GM12878 (cell line): ENCODE results near the gene FAM83D. TPM values are rescaled to one million over a fixed set of nuclear protein-coding genes. Genes with fewer than 3 reads are reported as not detected.
A peak's percentile ranks its signal among the peaks of the same experiment; 100 is the strongest.

Experiments
- ASH2L ChIP-seq: fragments of 300-600, 200-600 bp; sonication (generic); IDR thresholded peaks from 2 replicates; pipeline ENCODE4 v1.6.1; 2017; ENCODE audit warnings: low read depth, mild to moderate bottlenecking, borderline replicate concordance
- BCL11A ChIP-seq: IDR thresholded peaks from 2 replicates; pipeline ENCODE4 v1.6.1; 2011; ENCODE audit warnings: low read depth, low read length
- CBFB ChIP-seq: IDR thresholded peaks from 2 replicates; pipeline ENCODE4 v1.6.1; 2016; ENCODE audit warnings: antibody characterized with exemption, low read depth
- CHD4 ChIP-seq: fragments of 200-600 bp; sonication (generic); IDR thresholded peaks from 2 replicates; pipeline ENCODE4 v1.6.1; 2016; ENCODE audit warnings: mild to moderate bottlenecking
- CTCF ChIP-seq, 3 experiments: IDR thresholded peaks in 2 of 3; conservative IDR thresholded peaks in 1 of 3; 2 replicates each; pipeline ENCODE4 v1.5.1; 2011; ENCODE audit warnings: low read depth in 3 of 3, low read length in 3 of 3, mild to moderate bottlenecking in 3 of 3, control low read depth in 2 of 3, moderate library complexity in 2 of 3, inconsistent platforms in 1 of 3, mixed read lengths in 1 of 3; ENCODE audit not compliant: control insufficient read depth in 2 of 3, insufficient read depth in 1 of 3; ENCODE audit errors: extremely low read depth in 1 of 3
- DPF2 ChIP-seq: fragments of 450-650 bp; IDR thresholded peaks from 2 replicates; pipeline ENCODE4 v1.6.1; 2017; ENCODE audit warnings: mild to moderate bottlenecking
- ETV6 ChIP-seq, 2 experiments: fragments of 450-650 bp in 1 of 2; IDR thresholded peaks in 1 of 2; conservative IDR thresholded peaks in 1 of 2; 2 replicates each; pipeline ENCODE4 v1.6.1; 2014; ENCODE audit warnings: antibody characterized with exemption in 1 of 2, borderline replicate concordance in 1 of 2, low read depth in 1 of 2, mild to moderate bottlenecking in 1 of 2, moderate library complexity in 1 of 2
- MEF2A ChIP-seq: IDR thresholded peaks from 2 replicates; pipeline ENCODE4 v1.6.1; 2011; ENCODE audit warnings: low read depth, mild to moderate bottlenecking, low read length, moderate library complexity; ENCODE audit not compliant: insufficient read depth
- MXI1 ChIP-seq: fragments of 150-350 bp; IDR thresholded peaks from 2 replicates; pipeline ENCODE4 v1.6.1; 2011; ENCODE audit warnings: low read depth, mild to moderate bottlenecking, inconsistent platforms, low read length, improper control_type of control experiment
- NFYA ChIP-seq: IDR thresholded peaks from 2 replicates; pipeline ENCODE4 v1.6.1; 2011; ENCODE audit warnings: low read depth, mild to moderate bottlenecking, low read length, improper control_type of control experiment, borderline replicate concordance
- POLR2AphosphoS2 ChIP-seq: IDR thresholded peaks from 2 replicates; pipeline ENCODE4 v1.6.1; 2011; ENCODE audit warnings: low read depth, mild to moderate bottlenecking, low read length, improper control_type of control experiment, moderate library complexity
- POU2F2 ChIP-seq: IDR thresholded peaks from 3 replicates; pipeline ENCODE4 v1.6.1; 2011; ENCODE audit warnings: low read depth, mild to moderate bottlenecking, low read length, borderline replicate concordance
- RCOR1 ChIP-seq: conservative IDR thresholded peaks from 2 replicates; pipeline ENCODE4 v1.6.1; 2012; ENCODE audit warnings: low read depth, low read length, improper control_type of control experiment
- RELB ChIP-seq: fragments of 450-650 bp; IDR thresholded peaks from 2 replicates; pipeline ENCODE4 v1.6.1; 2017; ENCODE audit warnings: low read depth, mild to moderate bottlenecking, moderate library complexity
- RUNX3 ChIP-seq: IDR thresholded peaks from 2 replicates; pipeline ENCODE4 v1.6.1; 2012; ENCODE audit warnings: low read length, inconsistent platforms
- SIN3A ChIP-seq: IDR thresholded peaks from 2 replicates; pipeline ENCODE4 v1.6.1; 2012; ENCODE audit warnings: low read depth, low read length, improper control_type of control experiment
- TBL1XR1 ChIP-seq: IDR thresholded peaks from 2 replicates; pipeline ENCODE4 v1.6.1; 2012; ENCODE audit warnings: low read depth, low read length, improper control_type of control experiment
- ZNF217 ChIP-seq: fragments of 450-650 bp; IDR thresholded peaks from 2 replicates; pipeline ENCODE4 v1.6.1; 2017; ENCODE audit warnings: antibody characterized with exemption, mild to moderate bottlenecking
- polyA plus RNA-seq, 11 experiments: library from polyadenylated mRNA; depleted of rRNA in 4 of 11; unstranded in 6 of 11; stranded (reverse) in 5 of 11; fragments of >200 nt; fragmentation: Nextera tagmentation in 4 of 11; fragmentation: Illumina TruSeq in 1 of 11; extraction: Ambion mirVana in 4 of 11; extraction: Trizol in 1 of 11; gene quantifications; 1 replicate in 1 of 11; 2 replicates in 10 of 11; pipeline versions ENCODE4 v1.2.1 to v1.2.3, GENCODE V29; 2011 to 2016; ENCODE audit warnings: inconsistent platforms in 2 of 11, missing spikeins in 2 of 11, low read depth in 1 of 11
- total RNA-seq, 4 experiments: library from RNA; depleted of rRNA in 3 of 4; stranded (reverse); fragments of >200 nt in 3 of 4; fragmentation: Illumina TruSeq in 1 of 4; extraction: Trizol in 1 of 4; gene quantifications; 2 replicates each; pipeline versions ENCODE4 v1.2.1 to v1.2.3, GENCODE V29; 2013 to 2021
- TF ChIP-seq, protein P1 (sequence below): fragments of 450-650 bp; formaldehyde crosslinking; IDR thresholded peaks from 2 replicates; pipeline ENCODE4 v1.5.0; 2022; ENCODE audit warnings: mild to moderate bottlenecking, missing genetic modification characterization
- TF ChIP-seq, protein P2 (sequence below): IDR thresholded peaks from 2 replicates; pipeline ENCODE4 v1.6.1; 2012; ENCODE audit warnings: low read depth, low read length, improper control_type of control experiment

Gene FAM83D
- total and polyA plus RNA-seq, 10 of the 15 experiments (the other 5 are each of a cell fraction or from before 2014, with no cell fraction given) = 4.5 to 34.8 (median 19.2) TPM

GRCh38 chr20:38892091-38892981, 33.9 kb upstream of the FAM83D start (continued):
- TF ChIP-seq RUNX3 = peak; percentile 95
- TF ChIP-seq RELB = peak; percentile 39; the same call in 1 of the 2 replicates
- no peak for TF ChIP-seq ASH2L
- TF ChIP-seq CBFB = peak; percentile 90
- TF ChIP-seq MXI1 = peak; percentile 41
- peak in 1 of 2 experiments; percentile 85; a peak in 2 of 4 replicates for TF ChIP-seq ETV6 (conservative IDR thresholded peaks at IDR 0.05 in 1 of 2, IDR thresholded peaks at IDR 0.05 in 1 of 2; ENCODE audit: borderline replicate concordance in 1 of 2, low read depth in 1 of 2)
- peak; percentile 90 for TF ChIP-seq DPF2
- TF ChIP-seq, protein P1, sequence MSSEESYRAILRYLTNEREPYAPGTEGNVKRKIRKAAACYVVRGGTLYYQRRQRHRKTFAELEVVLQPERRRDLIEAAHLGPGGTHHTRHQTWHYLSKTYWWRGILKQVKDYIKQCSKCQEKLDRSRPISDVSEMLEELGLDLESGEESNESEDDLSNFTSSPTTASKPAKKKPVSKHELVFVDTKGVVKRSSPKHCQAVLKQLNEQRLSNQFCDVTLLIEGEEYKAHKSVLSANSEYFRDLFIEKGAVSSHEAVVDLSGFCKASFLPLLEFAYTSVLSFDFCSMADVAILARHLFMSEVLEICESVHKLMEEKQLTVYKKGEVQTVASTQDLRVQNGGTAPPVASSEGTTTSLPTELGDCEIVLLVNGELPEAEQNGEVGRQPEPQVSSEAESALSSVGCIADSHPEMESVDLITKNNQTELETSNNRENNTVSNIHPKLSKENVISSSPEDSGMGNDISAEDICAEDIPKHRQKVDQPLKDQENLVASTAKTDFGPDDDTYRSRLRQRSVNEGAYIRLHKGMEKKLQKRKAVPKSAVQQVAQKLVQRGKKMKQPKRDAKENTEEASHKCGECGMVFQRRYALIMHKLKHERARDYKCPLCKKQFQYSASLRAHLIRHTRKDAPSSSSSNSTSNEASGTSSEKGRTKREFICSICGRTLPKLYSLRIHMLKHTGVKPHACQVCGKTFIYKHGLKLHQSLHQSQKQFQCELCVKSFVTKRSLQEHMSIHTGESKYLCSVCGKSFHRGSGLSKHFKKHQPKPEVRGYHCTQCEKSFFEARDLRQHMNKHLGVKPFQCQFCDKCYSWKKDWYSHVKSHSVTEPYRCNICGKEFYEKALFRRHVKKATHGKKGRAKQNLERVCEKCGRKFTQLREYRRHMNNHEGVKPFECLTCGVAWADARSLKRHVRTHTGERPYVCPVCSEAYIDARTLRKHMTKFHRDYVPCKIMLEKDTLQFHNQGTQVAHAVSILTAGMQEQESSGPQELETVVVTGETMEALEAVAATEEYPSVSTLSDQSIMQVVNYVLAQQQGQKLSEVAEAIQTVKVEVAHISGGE (CRISPR knock-in tag) = no peak
- TF ChIP-seq TBL1XR1 = no peak
- TF ChIP-seq CTCF (IDR thresholded peaks at IDR 0.05 in 2 of 3, conservative IDR thresholded peaks at IDR 0.05 in 1 of 3; ENCODE audit: control insufficient read depth in 2 of 3, extremely low read depth in 1 of 3, insufficient read depth in 1 of 3, low read depth in 3 of 3, low read length in 3 of 3) = no peak
- TF ChIP-seq BCL11A = peak; percentile 91
- TF ChIP-seq NFYA = no peak
- peak; percentile 57; the same call in 1 of the 2 replicates for TF ChIP-seq MEF2A
- peak; percentile 68; the same call in 2 of the 3 replicates for TF ChIP-seq POU2F2
- TF ChIP-seq, protein P2, sequence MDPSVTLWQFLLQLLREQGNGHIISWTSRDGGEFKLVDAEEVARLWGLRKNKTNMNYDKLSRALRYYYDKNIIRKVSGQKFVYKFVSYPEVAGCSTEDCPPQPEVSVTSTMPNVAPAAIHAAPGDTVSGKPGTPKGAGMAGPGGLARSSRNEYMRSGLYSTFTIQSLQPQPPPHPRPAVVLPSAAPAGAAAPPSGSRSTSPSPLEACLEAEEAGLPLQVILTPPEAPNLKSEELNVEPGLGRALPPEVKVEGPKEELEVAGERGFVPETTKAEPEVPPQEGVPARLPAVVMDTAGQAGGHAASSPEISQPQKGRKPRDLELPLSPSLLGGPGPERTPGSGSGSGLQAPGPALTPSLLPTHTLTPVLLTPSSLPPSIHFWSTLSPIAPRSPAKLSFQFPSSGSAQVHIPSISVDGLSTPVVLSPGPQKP = no peak
- no peak for TF ChIP-seq POLR2AphosphoS2
- no peak for TF ChIP-seq CHD4
- no peak for TF ChIP-seq SIN3A
- peak; percentile 96 for TF ChIP-seq ZNF217
- peak; percentile 92; the same call in 1 of the 2 replicates for TF ChIP-seq RCOR1
